ENCODE data around the gene PSD4.

Gene PSD4

DNA sequence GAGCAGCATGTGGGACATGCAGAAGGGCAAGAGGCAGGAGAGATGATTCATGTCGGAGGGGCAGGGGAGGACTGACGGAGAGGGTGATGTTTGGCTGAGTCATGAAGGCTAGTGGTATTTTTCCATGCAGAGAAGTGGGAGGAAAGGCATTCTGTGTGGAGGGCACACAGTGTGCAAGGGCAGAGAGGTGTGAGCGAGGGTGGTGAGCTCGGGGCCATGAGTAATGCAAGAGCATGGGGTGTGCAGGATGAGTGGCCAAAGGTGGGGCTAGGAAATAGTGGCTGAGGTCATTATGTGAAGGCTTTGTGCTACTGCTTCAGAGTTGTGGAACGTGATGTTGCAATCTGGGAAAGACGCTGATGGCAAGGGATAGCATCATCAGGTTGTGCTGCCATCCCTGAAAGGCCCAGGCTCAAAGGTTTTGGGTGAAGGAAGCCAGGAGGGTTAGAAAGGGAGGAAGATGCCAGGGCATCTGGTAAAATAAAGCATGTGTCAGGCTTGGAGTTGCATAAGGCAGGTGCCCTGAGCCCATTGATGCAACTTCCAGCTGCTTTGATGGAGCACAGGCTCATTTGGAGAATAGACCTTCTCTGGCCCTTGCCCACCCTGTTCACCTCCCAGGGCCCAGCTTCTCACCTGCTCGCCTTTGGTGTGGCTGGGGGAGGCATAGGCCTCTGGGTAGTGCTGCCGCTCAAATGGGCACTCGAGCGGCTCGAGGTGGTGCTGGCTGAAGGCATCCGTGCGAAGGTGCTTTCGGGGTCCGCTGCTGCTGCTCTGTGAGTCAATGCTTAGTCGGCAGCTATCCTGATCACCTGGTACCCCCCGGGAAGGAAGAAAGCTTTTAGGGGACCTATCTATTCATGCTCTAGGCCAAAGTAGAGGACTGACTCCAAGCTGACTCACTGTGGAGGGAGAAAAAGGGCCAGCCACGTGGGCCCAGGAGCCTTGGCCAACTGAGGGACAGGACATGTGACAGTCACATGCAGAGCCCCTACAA is 67.4 kb downstream of the PSD4 start:
- peak in 1 of 2 donors; percentile 23 for DNase-seq

DNA sequence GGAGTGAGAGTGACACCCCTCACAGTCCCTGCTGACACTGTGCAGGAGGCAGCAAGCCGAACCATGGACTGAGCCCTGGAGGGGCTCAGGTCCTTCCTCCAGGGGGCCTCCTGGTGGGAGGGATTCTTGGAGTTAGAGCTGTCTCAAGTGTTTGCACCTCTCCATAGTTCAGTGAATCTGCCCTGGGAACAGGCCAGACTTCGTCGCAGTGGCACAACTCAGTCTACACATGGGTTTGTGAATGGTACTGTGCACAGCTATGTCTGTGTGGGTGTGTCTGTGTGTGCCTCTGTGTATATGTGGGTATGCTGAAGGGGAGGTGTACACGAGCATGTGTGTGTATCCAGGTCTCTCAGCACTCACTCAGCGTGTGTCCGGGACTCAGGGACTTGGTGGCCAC is 68.6 kb downstream of the PSD4 start:
- DNase-seq, result no peak

DNA sequence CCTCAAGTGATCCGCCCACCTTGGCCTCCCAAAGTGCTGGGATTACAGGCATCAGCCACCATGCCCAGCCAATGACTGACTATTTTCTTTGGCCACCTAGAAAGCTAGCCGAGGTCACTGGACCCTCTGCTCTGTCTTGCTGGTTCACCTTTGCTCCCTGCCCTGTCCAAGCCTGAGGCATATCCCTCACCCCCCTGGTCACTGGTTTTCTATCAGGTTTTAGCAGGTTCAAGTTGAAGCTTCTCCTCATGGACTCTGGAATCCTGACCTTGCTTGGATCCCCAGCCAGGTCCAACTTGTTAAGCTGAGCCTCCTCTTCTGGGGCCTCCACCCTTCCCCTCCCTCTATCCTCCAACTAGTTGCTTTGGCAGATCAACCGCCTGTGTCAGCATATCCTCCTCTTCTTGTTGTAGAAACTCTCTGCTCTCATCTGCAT is 71.5 kb downstream of the PSD4 start:
- no peak for DNase-seq

DNA sequence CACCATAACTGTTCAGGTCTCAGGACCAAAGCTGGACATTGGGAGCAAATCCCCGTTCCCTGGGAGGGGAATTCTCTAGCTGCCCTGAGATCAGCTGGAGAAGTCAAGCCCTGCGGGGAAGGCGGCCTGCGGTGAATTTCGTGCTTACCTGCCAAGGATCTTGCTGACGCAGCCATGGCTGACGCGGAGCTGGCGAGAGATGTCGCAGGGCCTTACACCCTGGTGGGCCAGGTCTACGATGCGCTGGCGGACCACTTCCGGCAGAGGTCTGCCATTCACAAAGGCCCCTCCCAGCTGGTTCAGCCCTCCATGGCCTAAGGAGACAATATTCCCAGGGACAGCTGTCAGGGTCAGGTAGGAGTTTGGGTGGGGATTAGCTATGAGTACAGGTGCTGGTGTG is 72.8 kb downstream of the PSD4 start:
- no peak for DNase-seq

DNA sequence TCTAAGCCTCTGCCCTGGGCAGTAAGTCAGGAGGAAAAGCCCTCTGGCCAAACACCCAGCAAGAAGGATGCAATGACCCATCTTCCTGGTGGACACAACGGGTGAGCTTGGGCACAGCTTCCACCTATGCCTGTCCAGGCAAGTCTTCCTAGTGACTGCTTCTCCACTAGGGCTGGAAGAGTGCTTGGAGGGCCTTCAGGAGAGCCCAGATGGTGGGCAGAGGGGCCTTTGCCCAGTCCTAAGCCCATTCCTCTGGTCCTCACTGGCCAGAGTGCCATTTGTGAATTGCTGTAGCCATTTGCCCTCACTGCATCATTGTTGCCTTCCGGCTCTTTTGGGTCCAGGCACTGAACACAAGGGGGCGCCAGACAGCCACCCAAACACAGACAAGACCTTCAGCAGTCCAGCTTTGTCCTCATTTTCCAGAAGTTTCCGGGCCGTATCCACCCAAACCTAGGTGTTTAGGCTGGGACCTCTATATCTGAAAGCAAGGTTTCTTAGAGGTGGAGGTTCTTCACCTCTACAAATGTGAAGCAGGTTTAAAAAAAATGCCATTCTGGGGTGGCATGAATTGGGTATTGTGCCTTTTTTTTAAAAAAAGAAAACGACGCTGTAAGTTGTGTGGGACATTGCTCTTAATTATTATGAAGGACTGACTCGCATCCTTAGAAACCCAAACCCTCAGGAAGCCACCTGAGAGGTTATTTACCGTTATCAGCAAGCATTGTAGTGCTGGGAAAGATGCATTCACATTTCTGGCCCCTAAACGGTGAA is 75.4 kb downstream of the PSD4 start:
- DNase-seq, result peak; percentile 73 to 81

DNA sequence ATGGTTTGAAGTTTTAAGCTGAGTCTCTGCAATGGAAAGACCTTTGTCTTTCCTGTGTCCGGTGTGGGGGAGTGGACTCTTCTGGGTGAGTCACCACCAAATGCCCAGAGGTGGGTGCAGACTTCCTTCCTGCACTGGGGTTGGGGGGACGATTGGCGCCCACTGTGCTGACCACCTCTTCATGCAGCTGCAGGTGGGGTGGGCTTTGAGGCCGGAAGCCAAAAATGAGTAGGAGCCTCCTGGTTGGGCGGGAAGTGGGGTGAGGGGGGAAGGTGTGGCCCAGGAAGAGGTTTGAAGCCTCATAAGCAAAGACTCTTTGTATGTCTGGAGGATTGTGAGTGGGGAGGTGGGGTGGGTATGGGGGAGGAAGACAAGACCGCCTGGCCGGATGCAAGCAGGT is 77.3 kb downstream of the PSD4 start:
- DNase-seq, result peak in 1 of 2 donors; percentile 45

DNA sequence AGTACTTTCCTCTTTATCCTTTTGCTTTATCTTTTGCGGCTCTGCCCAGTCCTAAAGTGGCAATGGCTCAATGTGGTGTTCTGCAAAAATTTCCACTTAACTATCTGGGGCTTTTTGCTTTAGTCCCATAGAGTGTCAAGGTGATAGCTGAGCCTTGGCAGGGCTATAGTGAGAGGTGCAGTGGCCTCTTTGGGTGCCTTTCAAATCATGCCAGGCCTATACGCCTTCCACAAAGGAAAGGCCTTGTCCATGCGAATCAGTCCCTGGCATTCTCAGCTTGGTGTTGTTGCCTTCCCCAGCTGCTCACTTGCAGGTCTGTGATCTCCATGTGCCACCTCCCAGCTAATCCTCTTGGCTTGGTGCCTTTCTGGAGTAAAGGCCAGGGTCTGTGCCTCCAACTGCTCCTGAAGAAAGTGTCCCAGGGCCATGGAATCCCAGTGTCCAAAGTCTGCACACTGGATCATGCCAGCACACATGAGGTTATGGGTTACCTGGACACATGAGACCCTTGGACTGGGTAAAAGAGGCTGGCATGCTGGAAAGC is 78.3 kb downstream of the PSD4 start:
- no peak for DNase-seq

DNA sequence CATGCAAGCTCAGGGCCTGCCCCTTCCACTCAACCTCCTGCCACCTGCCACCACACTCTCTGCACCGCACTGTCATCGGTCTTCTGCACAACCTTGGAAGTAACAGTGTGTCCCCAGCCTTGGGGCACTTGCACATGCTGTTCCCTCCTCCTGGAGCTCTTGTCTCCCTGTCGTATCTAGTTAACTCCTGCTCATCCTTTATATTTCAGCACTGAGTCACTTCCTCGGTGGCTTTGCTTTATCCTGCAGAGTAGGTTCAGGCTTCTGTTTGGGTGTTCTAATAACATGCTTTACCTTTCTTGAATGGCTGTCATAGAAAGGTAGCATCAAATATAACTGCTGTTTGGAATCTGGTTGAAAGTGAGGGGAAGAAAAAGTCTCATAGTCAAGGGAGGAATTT is 79.7 kb downstream of the PSD4 start:
- DNase-seq, result no peak

DNA sequence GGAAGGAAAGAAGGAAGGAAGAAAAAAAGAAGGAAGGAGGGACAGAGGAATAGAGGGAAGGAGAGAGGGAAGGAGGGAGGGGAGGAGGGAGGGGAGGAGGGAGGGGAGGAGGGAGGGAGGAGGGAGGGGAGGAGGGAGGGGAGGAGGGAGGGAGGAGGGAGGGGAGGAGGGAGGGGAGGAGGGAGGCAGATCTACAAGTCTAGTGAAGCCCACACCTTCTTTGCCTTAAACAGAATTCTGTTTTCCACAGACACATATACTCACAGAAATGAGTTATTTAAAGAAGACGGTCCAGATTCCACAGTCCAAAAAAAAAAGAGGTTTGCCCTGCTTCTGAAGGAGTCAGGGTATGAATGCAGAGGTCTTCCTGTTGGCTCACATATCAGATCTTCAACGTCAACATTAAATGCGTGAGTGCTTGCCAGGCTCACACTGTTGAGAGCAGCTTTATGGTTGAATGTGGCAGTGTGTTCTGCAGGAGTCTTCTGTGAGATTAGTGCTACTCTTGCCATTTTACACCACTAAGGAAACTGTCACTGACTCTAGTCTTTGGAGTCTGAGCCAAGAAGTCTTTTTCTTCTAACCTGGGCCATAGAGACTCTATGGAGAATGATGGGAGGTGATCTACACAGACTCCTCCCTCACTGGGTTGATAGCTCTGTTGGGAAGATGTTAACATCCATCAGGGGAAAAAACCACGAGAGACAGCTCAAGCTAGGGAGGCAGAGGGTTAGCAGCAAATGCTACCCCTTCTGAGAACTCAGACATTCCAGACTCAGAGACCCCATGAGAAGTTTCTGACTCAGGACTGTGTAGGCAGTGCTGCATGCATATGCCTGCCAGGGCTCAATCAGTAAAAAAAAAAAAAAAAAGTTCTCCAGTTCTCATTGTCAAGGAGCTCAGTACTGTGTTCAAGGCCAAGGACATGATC is 81.6 kb downstream of the PSD4 start:
- no peak for DNase-seq

DNA sequence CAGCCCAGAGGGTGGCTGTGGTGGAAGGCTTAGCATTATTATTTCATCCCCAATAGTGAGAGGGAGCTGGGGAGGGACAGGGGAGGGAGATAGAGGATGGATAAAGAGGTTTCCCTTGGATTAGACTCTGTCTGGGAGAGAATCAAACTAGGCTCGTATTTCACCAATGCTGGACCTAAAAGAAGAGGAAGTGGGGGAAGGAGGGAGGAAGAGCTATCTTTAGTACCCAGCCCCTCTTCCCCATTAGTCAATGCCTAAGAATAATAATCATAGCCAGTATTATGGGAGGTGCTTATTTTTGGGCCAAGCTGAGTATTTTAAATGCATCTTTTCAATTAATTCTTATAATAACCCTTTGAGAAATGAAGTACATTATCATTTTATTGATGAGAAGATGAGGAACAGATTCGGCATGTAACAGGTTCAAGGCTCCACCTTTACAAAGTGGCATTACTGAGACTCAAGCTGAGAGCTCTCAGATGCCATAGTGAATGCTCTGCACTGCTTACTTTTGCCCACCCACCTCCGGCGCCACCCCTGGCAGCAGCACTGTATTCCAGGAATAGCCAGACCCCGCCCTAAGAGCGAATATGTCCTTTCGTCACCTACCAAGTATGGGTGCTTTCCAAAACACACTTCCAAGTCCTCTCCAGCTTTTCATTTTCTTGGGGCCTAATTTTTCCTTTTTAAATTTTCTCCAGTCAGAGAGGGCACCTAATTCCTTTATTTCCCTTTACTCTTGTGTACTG is 83.9 kb downstream of the PSD4 start:
- no peak for DNase-seq

DNA sequence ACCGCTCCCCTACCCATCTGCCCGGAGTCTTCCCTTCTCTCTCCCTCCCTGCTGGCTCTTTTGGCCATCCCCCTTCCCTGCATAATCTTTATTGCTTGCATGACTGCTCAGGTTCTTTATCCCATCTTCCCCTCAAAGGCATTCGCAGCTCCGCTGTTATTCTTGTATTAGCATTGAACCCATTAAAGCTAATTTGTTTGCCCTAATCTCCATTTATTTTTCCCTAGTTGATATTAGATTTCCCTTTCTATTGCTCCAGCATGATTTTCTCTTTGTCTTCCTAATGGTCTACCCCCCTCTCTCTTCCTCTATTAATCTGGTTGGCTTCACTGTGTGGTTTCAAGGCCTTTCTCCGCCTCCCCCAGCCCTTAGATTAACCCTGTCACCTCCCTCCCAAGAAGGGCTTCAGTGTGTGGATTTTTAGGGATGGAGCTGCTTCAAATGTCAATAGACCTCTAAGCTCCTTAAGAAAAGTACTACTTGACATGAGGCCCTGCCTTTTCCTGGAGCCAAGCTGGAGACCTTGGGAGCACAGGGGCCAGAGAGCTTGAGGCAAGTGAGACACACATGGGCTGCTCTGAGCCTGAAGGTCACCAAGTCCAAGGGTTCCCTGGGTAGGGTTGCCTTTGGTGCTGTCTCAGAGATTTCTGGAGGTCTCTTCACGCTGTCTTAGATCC is 84.8 kb downstream of the PSD4 start:
- no peak for DNase-seq
